BLaER1 treated with 17β-estradiol and CSF1 and Interleukin-3, amounts not matched to agents 10 nM and 100 nM (cell line): ENCODE measurements around the gene CPLX1.
A peak's percentile ranks its signal among the peaks of the same experiment; 100 is the strongest.

Experiments
- H3K27ac ChIP-seq, 11 experiments: shearing (Covaris generic); formaldehyde crosslinking; 2 replicates each; pipeline ENCODE4 v1.8.1; 2022
- H3K27me3 ChIP-seq, 11 experiments: shearing (Covaris generic); formaldehyde crosslinking; 2 replicates each; pipeline ENCODE4 v1.8.1; 2022
- H3K36me3 ChIP-seq, 11 experiments: shearing (Covaris generic); formaldehyde crosslinking; 2 replicates each; pipeline ENCODE4 v1.8.1; 2022
- H3K4me1 ChIP-seq, 10 experiments: shearing (Covaris generic); formaldehyde crosslinking; 2 replicates each; pipeline ENCODE4 v1.8.1; 2022
- H3K4me2 ChIP-seq, 11 experiments: shearing (Covaris generic); formaldehyde crosslinking; 2 replicates each; pipeline ENCODE4 v1.8.1; 2022
- H3K4me3 ChIP-seq, 10 experiments: shearing (Covaris generic); formaldehyde crosslinking; 2 replicates each; pipeline ENCODE4 v1.8.1; 2022
- H3K9ac ChIP-seq, 11 experiments: shearing (Covaris generic); formaldehyde crosslinking; 2 replicates each; pipeline ENCODE4 v1.8.1; 2022
- H3K9me3 ChIP-seq, 11 experiments: shearing (Covaris generic); formaldehyde crosslinking; replicated peaks in 1 of 11; 2 replicates each; pipeline ENCODE4 v1.8.1; 2022
- H4K20me1 ChIP-seq, 11 experiments: shearing (Covaris generic); formaldehyde crosslinking; 2 replicates each; pipeline ENCODE4 v1.8.1; 2022
- Cebpa-rat ChIP-seq, 11 experiments: shearing (Covaris generic); IDR thresholded peaks; 2 replicates each; pipeline ENCODE4 v1.8.1; 2022

The CPLX1 gene

DNA sequence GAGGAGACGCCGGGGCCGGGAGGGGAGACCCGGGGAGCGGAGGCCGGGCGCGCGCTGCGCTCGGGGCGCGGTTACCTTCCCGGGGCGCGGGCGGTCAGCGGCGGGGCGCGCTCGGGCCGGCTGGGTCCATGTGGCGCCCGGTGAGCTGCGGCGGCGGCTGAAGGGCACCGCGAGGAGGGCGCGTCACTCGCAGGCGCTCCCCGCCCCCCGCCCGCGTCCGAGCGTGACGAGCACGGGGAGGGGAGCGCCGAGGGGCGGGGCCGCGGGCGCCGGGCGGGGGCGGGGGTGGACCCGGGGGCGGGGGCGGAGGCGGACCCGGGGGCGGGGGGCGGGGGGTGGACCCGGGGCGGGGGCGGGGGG, at the start of gene CPLX1:
Gene CPLX1 (minus strand): TSS at position 159 of the 360 bp plus-strand sequence. CDS start 1,607 bp downstream, outside the sequence.
- Histone ChIP-seq H3K27me3 (peaks cover 81 to 97% (median 90%) of the 10 kb centered on the region in 11 experiments), H3K9ac (no peak within 1 kb of the TSS), H3K9me3 (no peaks in the 10 kb centered on the region), H4K20me1 (peaks cover 0 to 73% (median 39%) of the 10 kb centered on the region in 11 experiments; a peak in 16 of 22 replicates), H3K36me3 (no peaks in the 10 kb centered on the region), H3K27ac (no peak within 1 kb of the TSS), H3K4me1 (peaks cover 28 to 58% (median 47%) of the 10 kb centered on the region in 10 experiments), H3K4me2 (peak within 1 kb of the TSS; percentile 62 to 92 (median 75)), H3K4me3 (peak within 1 kb of the TSS in 8 of 10 experiments; percentile 24 to 54 (median 42); a peak in 14 of 20 replicates)
- no peak for TF ChIP-seq Cebpa-rat (IDR thresholded peaks at IDR 0.05)

DNA sequence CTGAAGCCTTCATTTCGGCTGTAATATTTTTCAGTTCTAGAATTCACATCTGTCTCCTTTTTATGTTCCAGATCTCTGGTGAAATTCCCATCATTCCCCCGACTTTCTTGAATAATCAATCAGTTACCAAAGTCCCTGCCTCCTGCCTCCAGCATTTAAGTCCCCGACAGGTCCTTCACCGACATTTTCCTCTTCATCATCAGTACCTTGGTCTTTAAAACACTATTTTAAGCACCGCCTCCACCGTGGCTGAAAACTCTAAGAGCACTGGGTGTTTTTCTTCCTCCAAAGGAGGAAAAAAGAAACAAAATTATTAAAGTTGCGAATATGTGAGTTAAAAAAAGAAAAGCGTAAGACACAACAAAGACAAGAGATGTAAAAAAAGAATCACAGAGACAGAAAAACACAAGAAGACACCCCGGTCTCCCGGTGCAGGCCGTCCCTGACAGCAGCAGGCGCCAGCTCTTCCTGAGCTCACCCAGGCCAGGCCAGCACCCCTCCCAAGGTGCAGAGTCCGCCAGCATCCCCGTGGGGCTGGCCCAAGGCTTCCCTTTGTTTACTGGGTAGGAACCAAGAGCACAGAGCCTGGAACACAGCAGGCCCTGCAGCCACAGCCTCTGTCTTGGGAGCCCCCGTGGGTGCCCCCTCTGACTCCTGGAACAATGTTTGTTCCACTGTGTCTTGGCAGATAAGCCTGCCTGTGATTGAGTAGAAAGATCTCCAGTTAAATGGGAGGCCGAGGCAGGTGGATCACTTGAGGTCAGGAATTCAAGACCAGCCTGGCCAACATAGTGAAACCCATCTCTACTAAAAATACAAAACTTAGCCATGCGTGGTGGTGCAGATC, 49.3 kb upstream of the CPLX1 start:
- H3K27ac ChIP-seq: peak overlapping the region in 2 of 11 experiments; percentile 1 to 32; a peak in 2 of 22 replicates
- H3K4me2 ChIP-seq: peak overlapping the region in 3 of 11 experiments; percentile 17 to 40 (median 35); a peak in 4 of 22 replicates
- peaks cover 0 to 13% (median 6%) of the 10 kb centered on the region in 10 experiments; a peak in 10 of 20 replicates for H3K4me1 ChIP-seq
- peak overlapping the region in 2 of 11 experiments; percentile 7 to 16; a peak in 2 of 22 replicates for H3K9ac ChIP-seq
- H3K9me3 ChIP-seq: peaks cover 0 to 12% (median 4%) of the 10 kb centered on the region in 11 experiments; a peak in 9 of 22 replicates
- peaks cover 97 to 100% (median 100%) of the 10 kb centered on the region in 11 experiments for H3K36me3 ChIP-seq
- no peak overlapping the region for H3K4me3 ChIP-seq
- H4K20me1 ChIP-seq: peaks cover 0 to 92% (median 38%) of the 10 kb centered on the region in 11 experiments; a peak in 14 of 22 replicates
- no peak for TF ChIP-seq Cebpa-rat (IDR thresholded peaks at IDR 0.05)
- H3K27me3 ChIP-seq: no peaks in the 10 kb centered on the region

DNA sequence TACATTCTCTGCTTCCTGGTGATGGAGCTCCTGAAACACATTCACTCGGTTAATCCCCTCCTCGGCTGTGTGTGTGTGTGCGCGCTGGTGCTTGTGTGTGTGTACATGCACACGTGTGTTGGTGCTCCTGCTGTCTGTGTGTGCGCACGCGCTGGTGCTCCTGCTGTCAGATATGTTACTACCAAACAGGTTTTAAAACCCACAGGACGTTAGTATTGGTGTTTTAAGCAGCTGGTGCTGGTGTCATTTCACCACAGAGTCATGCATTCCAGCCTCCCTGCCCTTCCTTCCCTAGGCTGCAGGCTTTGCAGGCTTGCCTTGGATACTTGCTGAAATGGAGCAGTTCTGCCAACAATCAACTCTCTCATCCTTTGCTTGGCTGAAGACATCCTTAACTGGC, 48.1 kb upstream of the CPLX1 start:
- H4K20me1 ChIP-seq: peaks cover 0 to 92% (median 30%) of the 10 kb centered on the region in 11 experiments; a peak in 15 of 22 replicates
- H3K27ac ChIP-seq: no peak overlapping the region
- peaks cover 0 to 16% (median 7%) of the 10 kb centered on the region in 11 experiments; a peak in 9 of 22 replicates for H3K9me3 ChIP-seq
- H3K27me3 ChIP-seq: no peaks in the 10 kb centered on the region
- no peak overlapping the region for H3K9ac ChIP-seq
- no peak overlapping the region for H3K4me2 ChIP-seq
- H3K4me1 ChIP-seq: peaks cover 0 to 13% (median 6%) of the 10 kb centered on the region in 10 experiments; a peak in 10 of 20 replicates
- H3K4me3 ChIP-seq: no peak overlapping the region
- H3K36me3 ChIP-seq: peaks cover 95 to 100% (median 99%) of the 10 kb centered on the region in 11 experiments
- TF ChIP-seq Cebpa-rat (IDR thresholded peaks at IDR 0.05): no peak

DNA sequence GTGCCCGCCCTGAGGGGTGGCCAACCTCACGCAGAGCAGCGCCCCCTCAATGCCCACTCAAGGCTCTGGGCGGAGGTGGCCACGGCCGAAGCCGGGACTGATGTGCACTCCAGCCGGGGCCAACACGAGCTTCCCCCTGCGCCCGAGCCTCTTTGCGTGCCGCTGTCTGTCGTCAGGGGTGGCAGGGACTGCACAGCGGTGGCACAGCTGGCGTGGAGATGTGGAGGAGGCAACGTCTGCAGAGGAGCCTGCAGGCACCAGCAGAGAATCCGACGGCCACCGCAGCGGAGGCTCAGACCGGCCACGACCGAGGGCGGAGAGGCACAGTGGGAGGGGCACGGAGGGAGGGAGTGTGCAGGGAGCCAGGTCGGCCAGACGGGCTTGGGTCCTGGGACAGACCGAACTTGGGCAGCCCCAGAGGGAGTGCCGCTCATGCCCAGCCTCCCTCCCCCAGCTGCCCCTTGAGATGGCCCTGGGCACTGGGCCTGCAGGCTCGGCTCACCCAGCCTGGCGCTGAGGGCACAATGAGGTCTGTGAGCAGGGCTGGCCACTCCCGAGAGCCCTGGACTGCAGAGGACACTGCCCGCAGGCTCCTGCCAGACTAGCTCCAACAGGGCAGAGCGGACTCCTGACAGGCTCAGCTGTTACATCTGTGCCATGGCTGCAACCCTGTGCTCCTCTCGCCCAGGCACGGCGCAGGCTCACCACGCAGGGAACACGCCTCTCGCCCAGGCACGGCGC, 46.5 kb upstream of the CPLX1 start:
- peaks cover 4 to 97% (median 39%) of the 10 kb centered on the region in 11 experiments; a peak in 17 of 22 replicates for H4K20me1 ChIP-seq
- H3K9me3 ChIP-seq: peaks cover 0 to 16% (median 7%) of the 10 kb centered on the region in 11 experiments; a peak in 9 of 22 replicates

DNA sequence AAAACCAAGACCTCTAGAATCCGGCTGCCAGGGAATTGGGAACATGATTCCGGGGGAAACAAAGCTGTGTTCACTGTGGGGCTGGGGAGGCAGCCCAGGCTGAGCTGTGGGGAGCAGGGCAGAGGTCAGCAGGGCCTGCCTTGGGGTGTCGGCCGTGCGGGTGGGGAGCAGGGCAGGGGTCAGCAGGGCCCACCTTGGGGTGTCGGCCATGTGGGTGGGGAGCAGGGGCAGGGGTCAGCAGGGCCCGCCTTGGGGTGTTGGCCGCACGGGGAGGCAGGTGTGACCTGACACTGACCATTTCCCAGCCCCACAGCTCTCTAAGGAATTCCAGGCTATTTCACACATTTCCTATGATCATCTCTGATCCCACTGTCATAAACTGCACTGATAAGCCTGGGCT, 45.6 kb upstream of the CPLX1 start:
- Histone ChIP-seq H3K9me3 (peaks cover 0 to 16% (median 7%) of the 10 kb centered on the region in 11 experiments; a peak in 9 of 22 replicates), H3K4me2 (no peak overlapping the region), H3K9ac (no peak overlapping the region), H4K20me1 (peaks cover 4 to 99% (median 40%) of the 10 kb centered on the region in 11 experiments; a peak in 17 of 22 replicates), H3K27me3 (no peaks in the 10 kb centered on the region), H3K4me1 (peaks cover 0 to 22% (median 9%) of the 10 kb centered on the region in 10 experiments; a peak in 9 of 20 replicates), H3K27ac (no peak overlapping the region), H3K36me3 (peaks cover 95 to 100% (median 98%) of the 10 kb centered on the region in 11 experiments), H3K4me3 (no peak overlapping the region)
- TF ChIP-seq Cebpa-rat (IDR thresholded peaks at IDR 0.05): no peak

More for the DNA sequence above, 46.5 kb upstream of the CPLX1 start:
- H3K36me3 ChIP-seq: peaks cover 95 to 100% (median 98%) of the 10 kb centered on the region in 11 experiments
- peaks cover 0 to 23% (median 9%) of the 10 kb centered on the region in 10 experiments; a peak in 10 of 20 replicates for H3K4me1 ChIP-seq
- H3K27me3 ChIP-seq: no peaks in the 10 kb centered on the region
- H3K9ac ChIP-seq: no peak overlapping the region
- H3K4me3 ChIP-seq: no peak overlapping the region
- no peak overlapping the region for H3K27ac ChIP-seq
- no peak for TF ChIP-seq Cebpa-rat (IDR thresholded peaks at IDR 0.05)
- H3K4me2 ChIP-seq: no peak overlapping the region

DNA sequence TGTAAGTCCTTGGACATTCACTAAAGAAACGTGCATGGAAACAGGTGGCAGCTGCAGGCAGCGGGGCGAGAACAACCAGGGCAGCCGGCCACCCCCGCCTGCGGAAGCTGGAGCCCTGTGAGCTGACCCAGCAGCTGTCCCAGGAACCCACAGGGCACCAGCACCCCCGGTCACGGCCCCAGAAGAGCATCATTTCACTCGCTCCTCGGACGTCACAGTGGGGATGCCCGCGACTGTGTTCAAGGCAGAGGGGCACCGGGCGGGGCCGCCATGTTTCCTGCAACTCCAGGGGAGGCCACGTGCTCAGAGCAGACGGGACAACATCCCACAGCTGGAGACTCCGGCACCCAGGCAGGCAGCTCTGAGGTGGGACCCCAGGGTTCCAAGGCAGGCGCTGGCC, 45.0 kb upstream of the CPLX1 start:
- Histone ChIP-seq H3K9me3 (peaks cover 0 to 16% (median 7%) of the 10 kb centered on the region in 11 experiments; a peak in 9 of 22 replicates), H3K4me3 (no peak overlapping the region), H4K20me1 (peaks cover 4 to 97% (median 40%) of the 10 kb centered on the region in 11 experiments; a peak in 17 of 22 replicates), H3K9ac (no peak overlapping the region), H3K4me2 (no peak overlapping the region), H3K4me1 (peaks cover 0 to 17% (median 4%) of the 10 kb centered on the region in 10 experiments; a peak in 9 of 20 replicates), H3K27ac (no peak overlapping the region), H3K36me3 (peaks cover 95 to 100% (median 98%) of the 10 kb centered on the region in 11 experiments), H3K27me3 (no peaks in the 10 kb centered on the region)
- TF ChIP-seq Cebpa-rat (IDR thresholded peaks at IDR 0.05): no peak

DNA sequence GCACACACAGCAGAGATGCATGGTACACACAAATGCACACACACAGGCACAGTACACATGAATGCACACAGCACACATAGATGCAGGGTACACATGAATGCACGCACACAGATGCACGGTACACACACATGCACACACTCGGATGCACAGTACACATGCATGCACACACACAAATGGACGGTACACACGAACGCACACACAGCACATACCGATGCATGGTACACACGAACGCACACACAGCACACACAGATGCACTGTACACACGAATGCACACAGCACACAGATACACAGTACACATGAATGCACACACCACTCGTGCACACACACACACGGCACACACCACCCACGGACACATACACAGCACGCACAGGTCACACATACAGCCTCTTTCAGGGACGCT, 43.8 kb upstream of the CPLX1 start:
- Histone ChIP-seq H3K9me3 (peaks cover 0 to 16% (median 7%) of the 10 kb centered on the region in 11 experiments; a peak in 9 of 22 replicates), H3K9ac (no peak overlapping the region), H3K4me2 (no peak overlapping the region), H3K27me3 (no peaks in the 10 kb centered on the region), H3K27ac (no peak overlapping the region), H3K4me3 (no peak overlapping the region), H3K36me3 (peaks cover 95 to 100% (median 98%) of the 10 kb centered on the region in 11 experiments), H3K4me1 (peaks cover 0 to 10% (median 0%) of the 10 kb centered on the region in 10 experiments; a peak in 4 of 20 replicates), H4K20me1 (peaks cover 4 to 97% (median 35%) of the 10 kb centered on the region in 11 experiments; a peak in 16 of 22 replicates)
- no peak for TF ChIP-seq Cebpa-rat (IDR thresholded peaks at IDR 0.05)

DNA sequence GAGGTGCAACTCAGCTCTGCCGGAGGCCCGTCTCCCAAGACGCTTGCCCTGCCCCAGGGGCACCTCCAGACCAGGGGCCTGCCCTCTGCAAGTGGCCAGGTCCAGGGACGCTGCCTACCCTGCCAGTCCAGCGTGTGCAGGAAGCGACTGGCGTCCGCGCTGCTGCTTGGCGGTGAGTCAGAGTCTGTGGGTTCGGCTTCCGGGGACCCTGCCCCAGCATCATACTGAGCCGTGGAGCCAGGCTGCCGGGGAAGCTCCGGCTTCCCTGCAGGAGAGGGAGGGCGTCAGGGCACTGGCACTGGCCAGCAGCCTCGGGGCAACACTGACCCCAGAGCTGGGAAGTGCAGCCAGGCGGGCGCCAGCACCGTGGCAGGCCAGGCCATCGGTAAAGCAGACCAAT, 42.5 kb upstream of the CPLX1 start:
- Histone ChIP-seq H3K4me2 (no peak overlapping the region; a peak in 1 of 22 replicates), H4K20me1 (peaks cover 4 to 91% (median 33%) of the 10 kb centered on the region in 11 experiments; a peak in 16 of 22 replicates), H3K27me3 (no peaks in the 10 kb centered on the region), H3K9me3 (peaks cover 0 to 16% (median 7%) of the 10 kb centered on the region in 11 experiments; a peak in 9 of 22 replicates), H3K4me3 (no peak overlapping the region), H3K36me3 (peaks cover 95 to 100% (median 98%) of the 10 kb centered on the region in 11 experiments), H3K27ac (no peak overlapping the region), H3K4me1 (peaks cover 0 to 10% (median 0%) of the 10 kb centered on the region in 10 experiments; a peak in 4 of 20 replicates), H3K9ac (no peak overlapping the region)
- no peak for TF ChIP-seq Cebpa-rat (IDR thresholded peaks at IDR 0.05)
